Activated CD8-positive, alpha-beta memory T cell treated with anti-CD3 and anti-CD28 coated beads for 36 hours (primary cell): ENCODE data around the gene MCAT. TPM values are rescaled to one million over a fixed set of nuclear protein-coding genes. Genes with fewer than 3 reads are reported as not detected.
"Not testable (repeated sequence)": the region's sequence is repeated elsewhere in the genome, so short reads cannot be mapped to it uniquely, and the experiment has no call there.

Experiments
- CTCF ChIA-PET: fragments of 350-600 bp; sonication (Branson Sonifier 250); formaldehyde crosslinking; loops from one replicate; lab custom pipeline; 2021; ENCODE audit warnings: antibody characterized with exemption; lab: Charles Lee
- POLR2A ChIA-PET: fragments of 350-600 bp; sonication (Branson Sonifier 250); formaldehyde crosslinking; loops from one replicate; lab custom pipeline; 2021; ENCODE audit warnings: antibody characterized with exemption; lab: Charles Lee
- total RNA-seq, 2 experiments: library from RNA; stranded (reverse); gene quantifications; one replicate each; pipeline ENCODE4 v1.2.3, GENCODE V29; 2021

Gene MCAT
- total RNA-seq, 2 experiments from 2014 or later, result 27.6 to 31.0 TPM

GRCh38 chr22:43109511-43109910 lies 33.7 kb downstream of the MCAT start:
- POLR2A ChIA-PET, result no interaction called here
- CTCF ChIA-PET, result no interaction called here

- POLR2A ChIA-PET, result no interaction called here
- CTCF ChIA-PET, result no interaction called here
Observed at GRCh38 chr22:43106302-43106701, 36.9 kb downstream of the MCAT start.

GRCh38 chr22:43104950-43105349 lies 38.2 kb downstream of the MCAT start:
- CTCF ChIA-PET, POLR2A ChIA-PET: not testable (repeated sequence)

GRCh38 chr22:43104056-43104625 lies 39.1 kb downstream of the MCAT start:
- POLR2A ChIA-PET, result not testable (repeated sequence)

DNA sequence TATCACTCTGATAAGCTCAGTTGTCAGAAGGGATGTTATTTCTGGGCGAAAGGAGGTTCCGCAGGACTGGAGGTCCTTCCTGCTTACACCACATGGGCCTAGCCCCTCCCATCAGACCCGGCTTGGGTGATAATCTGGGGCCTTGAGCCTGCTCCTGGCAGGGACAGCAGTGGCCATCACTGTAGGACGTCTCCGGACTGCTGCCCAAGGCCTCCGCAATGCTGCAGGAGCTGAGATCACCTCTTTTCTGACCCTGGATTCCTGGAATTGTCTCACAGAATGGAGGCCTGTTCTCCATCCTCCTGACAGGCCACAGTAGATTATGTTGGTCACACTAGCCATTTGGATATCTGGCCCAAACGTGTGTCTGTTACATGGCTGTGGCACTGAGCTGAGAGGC lies 41.9 kb downstream of the MCAT start:
- POLR2A ChIA-PET, result no interaction called here
- CTCF ChIA-PET, result interaction anchor here (0.6 kb wide), 1 partner anchor 21 kb away, joined by 3 read pairs; no protein-coding TSS in a partner anchor

More at GRCh38 chr22:43104056-43104625, 39.1 kb downstream of the MCAT start:
- CTCF ChIA-PET, result not testable (repeated sequence)

GRCh38 chr22:43100225-43100624 lies 43.0 kb downstream of the MCAT start:
- CTCF ChIA-PET, result no interaction called here
- POLR2A ChIA-PET, result no interaction called here

- CTCF ChIA-PET, result no interaction called here
- POLR2A ChIA-PET, result no interaction called here
Observed at GRCh38 chr22:43099095-43099494, 44.1 kb downstream of the MCAT start.

DNA sequence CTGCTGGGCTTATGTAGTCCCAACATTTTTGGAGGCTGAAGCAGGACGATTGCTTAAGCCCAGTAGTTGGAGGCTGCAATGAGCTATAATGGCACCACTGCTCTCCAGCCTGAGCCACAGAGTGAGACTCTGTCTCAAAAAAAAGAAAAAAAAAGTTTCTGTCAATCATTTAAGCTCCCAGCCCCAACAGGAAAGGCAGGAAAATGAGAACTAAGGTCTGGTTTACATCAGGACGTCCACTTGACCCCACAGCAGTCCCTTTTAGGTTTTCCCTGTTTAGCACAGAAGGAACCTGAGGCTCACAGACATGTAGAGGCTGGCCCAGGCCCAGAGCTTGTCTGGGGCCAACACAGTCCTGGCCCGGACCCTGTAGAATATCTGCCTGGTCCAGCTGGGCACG lies 44.8 kb downstream of the MCAT start:
- ChIA-PET POLR2A (no interaction called here), CTCF (interaction anchor here (0.9 kb wide), 1 partner anchor 29 kb away, joined by 5 read pairs; no protein-coding TSS in a partner anchor)

- POLR2A ChIA-PET, result no interaction called here
- CTCF ChIA-PET, result no interaction called here
Observed at GRCh38 chr22:43096420-43096819, 46.8 kb downstream of the MCAT start.

GRCh38 chr22:43094551-43094950 lies 48.6 kb downstream of the MCAT start:
- ChIA-PET POLR2A (no interaction called here), CTCF (no interaction called here)

GRCh38 chr22:43094085-43094484 lies 49.1 kb downstream of the MCAT start:
- ChIA-PET POLR2A (no interaction called here), CTCF (no interaction called here)

DNA sequence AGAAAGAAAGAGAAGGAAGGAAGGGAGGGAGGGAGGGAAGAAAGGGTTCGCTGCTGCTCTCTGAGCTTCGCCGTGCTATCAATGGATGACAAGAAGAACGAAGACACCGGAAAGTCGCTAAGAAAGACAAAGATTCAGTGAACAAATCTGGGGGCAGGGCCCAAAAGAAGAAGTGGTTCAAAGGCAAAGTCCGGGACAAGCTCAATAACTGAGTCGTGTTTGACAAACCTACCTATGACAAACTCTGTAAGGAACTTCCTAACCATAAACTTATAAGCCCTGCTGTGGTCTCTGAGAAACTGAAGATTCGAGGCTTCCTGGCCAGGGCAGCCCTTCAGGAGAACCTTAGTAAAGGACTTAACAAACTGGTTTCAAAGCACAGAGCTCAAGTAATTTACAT lies 51.1 kb downstream of the MCAT start:
- ChIA-PET POLR2A (interaction anchor here (0.6 kb wide), 1 partner anchor 43 kb away, joined by 4 read pairs; no protein-coding TSS in a partner anchor), CTCF (no interaction called here)

DNA sequence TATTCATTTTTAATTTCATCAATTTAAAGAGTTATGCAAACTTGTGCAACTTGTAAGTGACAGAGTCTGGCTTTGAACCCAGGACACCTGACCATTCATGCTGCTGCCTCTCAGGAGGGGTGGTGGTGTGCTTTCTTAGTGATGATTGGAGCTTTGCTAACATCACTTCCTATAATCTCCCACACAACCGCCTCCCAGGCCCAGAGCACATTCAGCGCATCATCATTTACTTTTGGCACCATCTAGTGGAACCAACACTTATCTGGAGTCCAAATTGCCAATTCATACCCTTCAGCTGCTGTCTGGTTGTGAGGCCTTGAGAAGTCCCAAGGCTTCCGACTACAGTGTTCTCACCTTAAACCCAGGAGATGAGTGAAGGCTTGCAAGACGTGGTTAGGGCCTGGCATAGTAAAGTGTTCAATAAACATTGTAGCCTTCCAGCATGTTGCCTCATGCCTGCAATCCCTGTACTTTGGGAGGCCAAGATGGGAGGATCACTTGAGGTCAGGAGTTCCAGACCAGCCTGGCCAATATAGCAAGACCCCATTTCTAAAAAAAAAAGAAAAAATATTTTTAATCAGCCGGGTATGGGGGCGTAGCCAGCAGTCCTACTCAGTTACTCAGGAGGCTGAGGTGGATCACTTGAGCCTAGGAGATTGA lies 52.9 kb downstream of the MCAT start:
- CTCF ChIA-PET, result interaction anchor here (0.7 to 1.4 kb wide), 3 partner anchors 35 to 443 kb away, joined by 3 to 4 read pairs (median 3); no protein-coding TSS in a partner anchor
- POLR2A ChIA-PET, result no interaction called here

- CTCF ChIA-PET, result no interaction called here
- POLR2A ChIA-PET, result interaction anchor here (0.5 kb wide), 2 partner anchors 67 to 408 kb away, joined by 5 to 6 read pairs; no protein-coding TSS in a partner anchor
Observed at GRCh38 chr22:43088984-43089717, 54.0 kb downstream of the MCAT start, which contains the start of gene TTLL1. TTLL1 (minus strand) TSS chr22:43089391; CDS start chr22:43075586, 13,805 bp downstream.

DNA sequence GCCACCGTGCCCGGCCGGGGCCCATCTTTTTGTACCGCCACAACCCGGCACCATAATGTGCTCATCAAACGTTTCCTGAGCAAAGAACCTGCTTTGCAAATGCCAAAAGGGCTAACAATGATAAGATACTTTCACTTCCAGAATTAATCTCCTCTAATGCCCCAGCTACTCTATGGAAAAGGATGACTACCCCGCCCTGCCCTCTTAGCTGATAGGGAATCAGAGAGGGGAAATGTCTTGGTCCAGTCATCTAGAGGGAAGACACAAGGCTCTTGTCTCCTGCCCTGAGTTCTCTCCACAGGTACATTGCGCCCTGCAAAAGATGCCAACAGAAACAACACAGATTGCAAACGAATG lies 54.6 kb downstream of the MCAT start:
- CTCF ChIA-PET, result no interaction called here
- POLR2A ChIA-PET, result interaction anchor here (0.5 kb wide), 2 partner anchors 66 to 408 kb away, joined by 5 to 6 read pairs; no protein-coding TSS in a partner anchor

- ChIA-PET POLR2A (no interaction called here), CTCF (interaction anchor here (1.2 kb wide), 1 partner anchor 9 kb away, joined by 3 read pairs; no protein-coding TSS in a partner anchor)
Observed at GRCh38 chr22:43085658-43086606, 57.3 kb downstream of the MCAT start.
